Activated T-cell treated with anti-CD3 and anti-CD28 coated beads, Interleukin-2, amount 50 U/mL, for 24 hours (primary cell): ENCODE data around the gene NTNG1.
"Not testable (repeated sequence)": the region's sequence is repeated elsewhere in the genome, so short reads cannot be mapped to it uniquely, and the experiment has no call there.

Experiments used
- DNase-seq: peaks from one replicate; pipeline ENCODE4 v3.0.0-alpha.2; 2020
- H3K27ac Mint-ChIP-seq: 2 replicates; pipeline ENCODE4 v1.8.0; 2020; ENCODE audit warnings: mild to moderate bottlenecking, mixed read lengths
- H3K27me3 Mint-ChIP-seq: 2 replicates; pipeline ENCODE4 v1.8.0; 2020; ENCODE audit warnings: mixed read lengths
- H3K36me3 Mint-ChIP-seq: 2 replicates; pipeline ENCODE4 v1.8.0; 2020; ENCODE audit warnings: low read depth, mixed read lengths
- H3K4me1 Mint-ChIP-seq: 2 replicates; pipeline ENCODE4 v1.8.0; 2020; ENCODE audit warnings: low read depth, mixed read lengths
- H3K4me3 Mint-ChIP-seq: 2 replicates; pipeline ENCODE4 v1.8.0; 2020; ENCODE audit warnings: mild to moderate bottlenecking, moderate library complexity, mixed read lengths
- H3K9me3 Mint-ChIP-seq: 2 replicates; pipeline ENCODE4 v1.8.0; 2020; ENCODE audit warnings: mixed read lengths

Gene NTNG1

GRCh38 chr1:107140703-107141490 lies at the start of gene NTNG1:
Gene NTNG1, plus strand, starts transcription at chr1:107141039.
- Mint-ChIP-seq H3K4me3 (peak within 1 kb of the TSS; percentile 78), H3K9me3 (no peaks in the 10 kb centered on the region), H3K36me3 (no peaks in the 10 kb centered on the region), H3K27ac (no peak within 1 kb of the TSS), H3K27me3 (peaks cover 74% of the 10 kb centered on the region), H3K4me1 (peaks cover 22% of the 10 kb centered on the region)
- peak; percentile 31 for DNase-seq

GRCh38 chr1:107091418-107091817 lies 49.4 kb upstream of the NTNG1 start:
- no peak for DNase-seq
- H3K4me1 Mint-ChIP-seq, result no peaks in the 10 kb centered on the region
- no peak overlapping the region for H3K27ac Mint-ChIP-seq
- H3K9me3 Mint-ChIP-seq, result peaks cover 5% of the 10 kb centered on the region
- peaks cover 27% of the 10 kb centered on the region for H3K27me3 Mint-ChIP-seq
- H3K4me3 Mint-ChIP-seq, result no peak overlapping the region
- H3K36me3 Mint-ChIP-seq, result no peaks in the 10 kb centered on the region

DNA sequence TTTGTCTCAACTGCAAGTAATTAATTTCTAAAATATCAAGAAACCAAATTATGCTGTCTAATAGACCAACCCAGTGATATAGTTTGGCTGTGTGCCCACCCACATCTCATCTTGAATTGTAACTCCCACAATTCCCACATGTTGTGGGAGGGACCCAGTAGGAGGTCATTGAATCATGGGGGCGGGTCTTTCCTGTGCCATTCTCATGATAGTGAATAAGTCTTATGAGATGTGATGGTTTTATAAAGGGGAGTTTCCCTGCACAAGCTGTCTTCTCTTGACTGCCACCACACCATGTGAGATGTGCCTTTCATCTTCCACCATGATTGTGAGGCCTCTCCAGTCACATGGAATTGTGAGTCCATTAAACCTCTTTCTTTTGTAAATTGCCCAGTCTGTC lies 47.4 kb upstream of the NTNG1 start:
- DNase-seq, H3K36me3 Mint-ChIP-seq, H3K4me3 Mint-ChIP-seq, H3K4me1 Mint-ChIP-seq, H3K9me3 Mint-ChIP-seq, H3K27ac Mint-ChIP-seq: not testable (repeated sequence)
- H3K27me3 Mint-ChIP-seq, result peaks cover 27% of the 10 kb centered on the region

- no peaks in the 10 kb centered on the region for H3K36me3 Mint-ChIP-seq
- DNase-seq, result no peak
- H3K9me3 Mint-ChIP-seq, result peaks cover 2% of the 10 kb centered on the region
- H3K27ac Mint-ChIP-seq, result no peak overlapping the region
- H3K27me3 Mint-ChIP-seq, result peaks cover 24% of the 10 kb centered on the region
- no peak overlapping the region for H3K4me3 Mint-ChIP-seq
- H3K4me1 Mint-ChIP-seq, result no peaks in the 10 kb centered on the region
Observed at GRCh38 chr1:107095647-107096046, 45.2 kb upstream of the NTNG1 start.

GRCh38 chr1:107096690-107097089 lies 44.1 kb upstream of the NTNG1 start:
- no peaks in the 10 kb centered on the region for H3K36me3 Mint-ChIP-seq
- H3K4me1 Mint-ChIP-seq, result no peaks in the 10 kb centered on the region
- no peak for DNase-seq
- peaks cover 2% of the 10 kb centered on the region for H3K9me3 Mint-ChIP-seq
- H3K27me3 Mint-ChIP-seq, result peaks cover 23% of the 10 kb centered on the region
- H3K27ac Mint-ChIP-seq, result no peak overlapping the region
- H3K4me3 Mint-ChIP-seq, result no peak overlapping the region

GRCh38 chr1:107098961-107099360 lies 41.9 kb upstream of the NTNG1 start:
- H3K27me3 Mint-ChIP-seq, result peaks cover 18% of the 10 kb centered on the region

DNA sequence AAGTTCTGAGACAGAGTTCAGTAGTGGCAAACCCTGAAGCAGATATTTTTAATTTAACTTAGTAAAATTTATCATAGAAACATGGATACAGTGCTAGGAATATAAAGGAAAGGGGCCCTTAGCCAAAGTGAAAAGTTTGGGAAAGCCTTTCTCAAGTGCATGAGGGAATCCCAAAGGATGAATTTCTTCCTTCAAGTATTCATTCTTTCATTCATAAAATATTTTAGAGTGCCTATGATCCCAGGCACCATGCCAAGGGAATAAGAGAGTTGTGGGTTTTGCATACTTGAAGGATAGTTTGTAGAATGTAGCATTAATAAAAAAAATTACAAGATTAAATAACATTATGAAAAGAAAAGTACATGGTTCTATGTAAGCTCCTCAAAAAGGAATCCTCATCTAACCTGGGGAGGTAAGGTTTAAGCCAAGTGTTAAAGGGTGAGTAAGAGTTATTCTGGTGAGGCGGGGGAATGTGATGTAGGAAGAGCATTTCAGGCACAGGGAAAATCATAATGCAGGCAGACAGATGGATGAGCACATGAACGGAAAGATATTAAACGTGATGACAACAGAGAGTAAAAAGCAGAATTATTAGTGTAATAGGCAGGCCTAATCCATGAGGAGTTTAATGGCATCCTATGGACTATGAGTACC lies 40.4 kb upstream of the NTNG1 start:
- Mint-ChIP-seq H3K4me3 (no peak overlapping the region), H3K27me3 (peaks cover 14% of the 10 kb centered on the region), H3K9me3 (no peaks in the 10 kb centered on the region), H3K4me1 (no peaks in the 10 kb centered on the region), H3K36me3 (no peaks in the 10 kb centered on the region), H3K27ac (no peak overlapping the region)
- DNase-seq, result no peak

More at GRCh38 chr1:107098961-107099360, 41.9 kb upstream of the NTNG1 start:
- no peak for DNase-seq
- H3K4me1 Mint-ChIP-seq, result no peaks in the 10 kb centered on the region
- H3K36me3 Mint-ChIP-seq, result no peaks in the 10 kb centered on the region
- H3K9me3 Mint-ChIP-seq, result no peaks in the 10 kb centered on the region
- no peak overlapping the region for H3K4me3 Mint-ChIP-seq
- H3K27ac Mint-ChIP-seq, result no peak overlapping the region

- Mint-ChIP-seq H3K27ac (no peak overlapping the region), H3K4me3 (no peak overlapping the region)
- DNase-seq, result no peak
Observed at GRCh38 chr1:107105914-107106313, 34.9 kb upstream of the NTNG1 start.

GRCh38 chr1:107110326-107110725 lies 30.5 kb upstream of the NTNG1 start:
- DNase-seq, result no peak
- no peak overlapping the region for H3K4me3 Mint-ChIP-seq
- no peaks in the 10 kb centered on the region for H3K4me1 Mint-ChIP-seq
- no peaks in the 10 kb centered on the region for H3K36me3 Mint-ChIP-seq
- no peak overlapping the region for H3K27ac Mint-ChIP-seq
- H3K9me3 Mint-ChIP-seq, result no peaks in the 10 kb centered on the region
- peaks cover 5% of the 10 kb centered on the region for H3K27me3 Mint-ChIP-seq

More at GRCh38 chr1:107105914-107106313, 34.9 kb upstream of the NTNG1 start:
- Mint-ChIP-seq H3K9me3 (no peaks in the 10 kb centered on the region), H3K36me3 (no peaks in the 10 kb centered on the region), H3K27me3 (peaks cover 6% of the 10 kb centered on the region), H3K4me1 (no peaks in the 10 kb centered on the region)

DNA sequence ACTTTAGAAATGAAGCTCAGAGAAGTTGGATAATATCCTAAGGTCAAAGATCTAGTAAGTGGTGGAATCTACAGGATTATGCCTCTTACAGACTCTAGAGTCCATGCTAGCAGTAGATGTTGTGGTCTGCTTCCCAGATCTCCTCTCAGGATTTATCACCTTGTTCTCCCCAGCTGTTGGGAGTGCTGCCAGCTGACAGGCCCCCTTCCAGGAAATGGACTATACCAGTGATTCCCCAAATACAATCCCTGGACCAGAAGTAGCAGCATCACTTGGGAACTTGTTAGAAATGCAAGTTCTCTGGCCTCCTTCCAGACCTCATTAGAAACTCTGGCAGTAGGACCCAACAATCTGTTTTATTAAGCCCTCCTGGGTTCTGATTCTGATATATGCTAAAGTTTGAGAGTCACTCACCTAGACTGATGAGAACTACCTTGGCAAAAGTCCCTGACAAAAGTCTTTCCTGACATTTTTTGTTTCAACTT lies 24.5 kb upstream of the NTNG1 start:
- H3K36me3 Mint-ChIP-seq, result no peaks in the 10 kb centered on the region
- DNase-seq, result no peak
- H3K27ac Mint-ChIP-seq, result no peak overlapping the region
- no peak overlapping the region for H3K4me3 Mint-ChIP-seq
- H3K9me3 Mint-ChIP-seq, result no peaks in the 10 kb centered on the region
- H3K27me3 Mint-ChIP-seq, result peaks cover 15% of the 10 kb centered on the region
- H3K4me1 Mint-ChIP-seq, result no peaks in the 10 kb centered on the region

GRCh38 chr1:107122225-107122624 lies 18.6 kb upstream of the NTNG1 start:
- no peaks in the 10 kb centered on the region for H3K9me3 Mint-ChIP-seq
- H3K36me3 Mint-ChIP-seq, result no peaks in the 10 kb centered on the region
- H3K4me1 Mint-ChIP-seq, result no peaks in the 10 kb centered on the region
- peaks cover 23% of the 10 kb centered on the region for H3K27me3 Mint-ChIP-seq
- no peak overlapping the region for H3K27ac Mint-ChIP-seq
- DNase-seq, result no peak
- no peak overlapping the region for H3K4me3 Mint-ChIP-seq

GRCh38 chr1:107123741-107124140 lies 17.1 kb upstream of the NTNG1 start:
- H3K36me3 Mint-ChIP-seq, result no peaks in the 10 kb centered on the region
- H3K4me3 Mint-ChIP-seq, result no peak overlapping the region
- no peak overlapping the region for H3K27ac Mint-ChIP-seq
- no peak for DNase-seq
- no peaks in the 10 kb centered on the region for H3K4me1 Mint-ChIP-seq
- H3K9me3 Mint-ChIP-seq, result no peaks in the 10 kb centered on the region
- peaks cover 35% of the 10 kb centered on the region for H3K27me3 Mint-ChIP-seq

DNA sequence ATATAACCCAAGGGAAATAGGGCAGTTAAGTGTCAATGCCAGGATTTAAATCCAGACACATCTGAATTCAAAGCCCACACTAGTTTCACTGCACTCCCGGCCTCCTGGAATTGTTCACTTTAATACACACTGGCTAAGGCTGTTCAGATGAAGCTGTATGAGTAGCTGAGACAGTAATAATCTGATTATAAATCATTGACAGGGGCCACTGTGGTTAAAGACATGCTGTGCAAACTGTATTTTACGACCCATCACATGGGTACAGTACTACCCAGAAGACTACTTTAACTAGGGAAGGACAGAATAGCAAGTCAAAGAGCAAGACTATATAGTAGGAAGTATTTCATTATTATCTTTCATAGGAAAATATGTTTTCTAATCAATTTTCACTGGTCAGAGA lies 16.1 kb upstream of the NTNG1 start:
- H3K27me3 Mint-ChIP-seq, result peaks cover 35% of the 10 kb centered on the region
- H3K36me3 Mint-ChIP-seq, result no peaks in the 10 kb centered on the region
- no peak overlapping the region for H3K4me3 Mint-ChIP-seq
- no peak for DNase-seq
- H3K9me3 Mint-ChIP-seq, result no peaks in the 10 kb centered on the region
- H3K27ac Mint-ChIP-seq, result no peak overlapping the region
- H3K4me1 Mint-ChIP-seq, result no peaks in the 10 kb centered on the region

- Mint-ChIP-seq H3K4me1 (no peaks in the 10 kb centered on the region), H3K27ac (no peak overlapping the region), H3K36me3 (no peaks in the 10 kb centered on the region), H3K9me3 (peaks cover 3% of the 10 kb centered on the region), H3K4me3 (no peak overlapping the region), H3K27me3 (peaks cover 44% of the 10 kb centered on the region)
- no peak for DNase-seq
Observed at GRCh38 chr1:107132195-107132594, 8.6 kb upstream of the NTNG1 start.

GRCh38 chr1:107132780-107133179 lies 8.1 kb upstream of the NTNG1 start:
- Mint-ChIP-seq H3K36me3 (no peaks in the 10 kb centered on the region), H3K4me3 (no peak overlapping the region), H3K9me3 (peaks cover 3% of the 10 kb centered on the region), H3K4me1 (no peaks in the 10 kb centered on the region), H3K27me3 (peaks cover 43% of the 10 kb centered on the region), H3K27ac (no peak overlapping the region)
- no peak for DNase-seq
